HUES6 (cell line): ENCODE measurements around the gene ZDHHC14.
"Not testable (repeated sequence)": the region's sequence is repeated elsewhere in the genome, so short reads cannot be mapped to it uniquely, and the experiment has no call there.

Source experiments
- H3K27ac ChIP-seq: 2 replicates; pipeline ENCODE4 v1.7.0; 2013; ENCODE audit warnings: low read depth, mild to moderate bottlenecking, low read length, inconsistent platforms
- H3K27me3 ChIP-seq: 2 replicates; pipeline ENCODE4 v1.6.1; 2013; ENCODE audit warnings: low read length; ENCODE audit not compliant: control insufficient read depth, insufficient read depth
- H3K36me3 ChIP-seq: 2 replicates; pipeline ENCODE4 v1.6.1; 2013; ENCODE audit warnings: low read length; ENCODE audit not compliant: control insufficient read depth, insufficient read depth
- H3K4me1 ChIP-seq: 2 replicates; pipeline ENCODE4 v1.6.1; 2013; ENCODE audit warnings: low read length; ENCODE audit not compliant: control insufficient read depth, insufficient read depth
- H3K4me3 ChIP-seq: 2 replicates; pipeline ENCODE4 v1.5.1; 2013; ENCODE audit warnings: low read depth, low read length
- H3K9ac ChIP-seq: one replicate; pipeline ENCODE4 v1.6.1; 2013; ENCODE audit warnings: mild to moderate bottlenecking, low read length
- H3K9me3 ChIP-seq: 2 replicates; pipeline ENCODE4 v1.6.1; 2013; ENCODE audit warnings: low read depth, low read length; ENCODE audit not compliant: control insufficient read depth, insufficient read depth

ZDHHC14 gene

DNA sequence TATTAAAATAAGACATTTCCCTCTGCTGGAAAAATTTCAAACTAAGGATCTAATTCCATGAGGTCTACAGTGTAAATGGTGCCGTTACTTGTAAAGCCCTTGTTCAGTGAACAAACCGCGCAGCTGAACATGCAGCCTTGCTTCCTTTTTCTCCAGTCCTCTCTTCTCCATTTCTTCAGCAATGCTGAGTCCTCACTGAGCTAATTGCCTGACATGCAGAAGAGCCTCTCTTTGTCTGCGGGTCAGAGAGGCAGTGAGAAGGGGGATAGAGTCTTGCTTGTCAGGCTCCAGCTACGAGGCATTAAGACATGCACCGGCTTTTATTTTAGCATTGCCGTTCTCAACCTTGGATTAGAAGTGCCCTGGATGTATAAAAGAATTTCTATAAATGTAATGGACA is 25.7 kb downstream of the ZDHHC14 start:
- Histone ChIP-seq H3K4me1 (peaks cover 23% of the 10 kb centered on the region), H3K36me3 (no peaks in the 10 kb centered on the region), H3K27me3 (no peaks in the 10 kb centered on the region), H3K27ac (no peak overlapping the region), H3K9ac (no peak overlapping the region), H3K9me3 (no peaks in the 10 kb centered on the region; the same call in 1 of the 2 replicates), H3K4me3 (no peak overlapping the region)

DNA sequence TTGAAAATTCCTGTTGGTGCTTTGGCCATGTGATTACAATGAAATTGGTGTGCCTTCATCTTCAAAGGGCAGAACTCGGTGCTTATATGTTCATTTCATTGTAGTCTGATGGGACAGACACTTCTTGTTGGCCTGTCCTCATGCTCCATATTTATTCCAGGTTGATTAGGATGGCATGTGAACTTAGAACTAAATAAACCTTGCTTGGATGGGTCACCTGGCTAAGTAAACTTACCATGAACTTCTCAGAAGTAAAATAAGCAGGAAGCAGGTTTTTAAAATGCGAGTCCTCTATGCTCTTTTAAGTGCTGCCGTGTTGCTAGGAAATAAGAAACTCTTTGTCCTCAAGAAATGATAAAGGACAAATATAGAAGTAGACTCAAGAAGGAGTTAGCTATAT is 26.7 kb downstream of the ZDHHC14 start:
- no peaks in the 10 kb centered on the region for H3K27me3 ChIP-seq
- no peak overlapping the region for H3K9ac ChIP-seq
- no peaks in the 10 kb centered on the region; the same call in 1 of the 2 replicates for H3K9me3 ChIP-seq
- H3K4me1 ChIP-seq, result peaks cover 23% of the 10 kb centered on the region
- no peak overlapping the region for H3K4me3 ChIP-seq
- H3K27ac ChIP-seq, result no peak overlapping the region
- no peaks in the 10 kb centered on the region for H3K36me3 ChIP-seq

DNA sequence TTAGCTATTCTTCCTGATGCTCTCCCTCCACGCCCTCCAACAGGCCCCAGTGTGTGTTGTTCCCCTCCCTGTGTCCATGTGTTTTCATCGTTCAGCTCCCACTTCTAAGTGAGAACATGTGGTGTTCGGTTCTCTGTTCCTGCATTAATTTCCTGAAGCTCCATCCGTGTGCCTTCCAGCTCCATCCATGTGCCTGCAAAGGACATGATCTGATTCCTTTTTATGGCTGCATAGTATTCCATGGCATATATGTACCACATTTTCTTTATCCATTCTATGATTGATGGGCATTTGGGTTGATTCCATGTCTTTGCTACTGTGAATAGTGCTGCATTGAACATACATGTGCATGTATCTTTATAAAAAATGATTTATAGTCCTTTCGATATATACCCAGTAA is 27.4 kb downstream of the ZDHHC14 start:
- H3K27me3 ChIP-seq, H3K27ac ChIP-seq, H3K9me3 ChIP-seq, H3K4me3 ChIP-seq, H3K36me3 ChIP-seq, H3K9ac ChIP-seq: not testable (repeated sequence)
- peaks cover 17% of the 10 kb centered on the region for H3K4me1 ChIP-seq

GRCh38 chr6:157410045-157410444 is 29.1 kb downstream of the ZDHHC14 start:
- H3K4me3 ChIP-seq, result no peak overlapping the region
- H3K27me3 ChIP-seq, result no peaks in the 10 kb centered on the region
- H3K9ac ChIP-seq, result no peak overlapping the region
- peaks cover 13% of the 10 kb centered on the region for H3K4me1 ChIP-seq
- H3K36me3 ChIP-seq, result no peaks in the 10 kb centered on the region
- H3K27ac ChIP-seq, result no peak overlapping the region
- H3K9me3 ChIP-seq, result no peaks in the 10 kb centered on the region; the same call in 1 of the 2 replicates

DNA sequence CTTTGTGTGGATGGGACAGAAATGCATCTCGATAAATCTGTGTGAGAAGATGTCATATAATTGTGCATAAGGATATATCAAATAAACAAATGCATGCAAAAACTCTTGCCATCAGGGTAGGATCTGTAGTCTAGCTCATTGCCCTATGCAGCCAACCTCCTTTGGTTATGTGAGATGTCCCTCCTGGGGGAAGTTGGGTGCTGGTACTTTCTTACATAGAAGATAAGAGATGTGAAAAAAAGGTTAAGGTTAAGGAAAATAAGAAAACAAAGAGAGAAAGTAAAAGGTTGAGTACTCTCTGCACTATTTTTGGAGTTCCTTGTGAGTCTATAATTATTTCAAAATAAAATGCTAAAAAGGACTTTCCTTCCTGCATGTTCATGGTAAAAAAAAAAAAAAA is 30.4 kb downstream of the ZDHHC14 start:
- Histone ChIP-seq H3K4me3 (no peak overlapping the region), H3K9ac (no peak overlapping the region), H3K27me3 (no peaks in the 10 kb centered on the region)

GRCh38 chr6:157412791-157413190 is 31.8 kb downstream of the ZDHHC14 start:
- Histone ChIP-seq H3K9me3 (no peaks in the 10 kb centered on the region; the same call in 1 of the 2 replicates), H3K27ac (no peak overlapping the region), H3K27me3 (no peaks in the 10 kb centered on the region), H3K36me3 (no peaks in the 10 kb centered on the region), H3K4me3 (no peak overlapping the region), H3K4me1 (no peaks in the 10 kb centered on the region), H3K9ac (no peak overlapping the region)

More for the DNA sequence above, 30.4 kb downstream of the ZDHHC14 start:
- no peak overlapping the region for H3K27ac ChIP-seq
- peaks cover 7% of the 10 kb centered on the region for H3K4me1 ChIP-seq
- H3K9me3 ChIP-seq, result no peaks in the 10 kb centered on the region; the same call in 1 of the 2 replicates
- no peaks in the 10 kb centered on the region for H3K36me3 ChIP-seq

- H3K4me3 ChIP-seq, result no peak overlapping the region
These were observed 39.5 kb downstream of the ZDHHC14 start for GRCh38 chr6:157420497-157420896.

DNA sequence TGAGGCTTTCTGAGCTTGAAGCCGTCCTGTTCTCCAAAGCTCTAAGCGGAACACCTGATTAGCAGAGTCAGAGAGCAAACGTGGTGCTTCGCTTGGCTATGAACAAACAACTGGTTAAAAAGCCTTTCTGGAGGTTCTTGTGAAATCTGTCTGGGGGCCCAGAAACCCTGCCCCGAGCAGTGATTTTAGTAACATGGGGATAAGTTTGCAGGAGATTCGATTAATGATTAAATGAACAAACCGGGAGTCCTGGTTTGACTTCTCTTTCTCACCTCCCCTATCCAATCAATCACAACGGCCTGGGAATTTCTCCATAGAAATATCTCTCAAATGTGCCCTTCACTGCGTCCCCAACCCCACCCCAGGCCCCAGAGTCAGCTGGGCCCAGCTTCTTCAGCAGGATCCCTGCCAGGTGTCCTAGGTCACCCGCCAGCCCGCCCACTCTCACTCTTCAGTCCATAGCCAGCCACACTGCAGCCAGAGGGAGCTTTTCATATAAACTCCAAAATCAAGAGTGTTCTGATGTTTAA is 43.6 kb downstream of the ZDHHC14 start:
- Histone ChIP-seq H3K4me1 (peaks cover 14% of the 10 kb centered on the region), H3K36me3 (no peaks in the 10 kb centered on the region), H3K27ac (no peak overlapping the region), H3K9me3 (peaks cover 3% of the 10 kb centered on the region; the same call in 1 of the 2 replicates), H3K27me3 (no peaks in the 10 kb centered on the region), H3K9ac (no peak overlapping the region), H3K4me3 (no peak overlapping the region)

More at GRCh38 chr6:157420497-157420896, 39.5 kb downstream of the ZDHHC14 start:
- H3K9me3 ChIP-seq, result peaks cover 6% of the 10 kb centered on the region; the same call in 1 of the 2 replicates
- no peak overlapping the region for H3K9ac ChIP-seq
- no peak overlapping the region for H3K27ac ChIP-seq
- no peaks in the 10 kb centered on the region for H3K36me3 ChIP-seq
- peaks cover 6% of the 10 kb centered on the region for H3K4me1 ChIP-seq
- no peaks in the 10 kb centered on the region for H3K27me3 ChIP-seq

- no peaks in the 10 kb centered on the region for H3K36me3 ChIP-seq
- H3K27ac ChIP-seq, result no peak overlapping the region
- H3K9ac ChIP-seq, result no peak overlapping the region
- no peaks in the 10 kb centered on the region for H3K9me3 ChIP-seq
- H3K4me3 ChIP-seq, result no peak overlapping the region
- peaks cover 14% of the 10 kb centered on the region for H3K4me1 ChIP-seq
- H3K27me3 ChIP-seq, result no peaks in the 10 kb centered on the region
These were observed 47.0 kb downstream of the ZDHHC14 start for GRCh38 chr6:157427969-157428368.

- H3K36me3 ChIP-seq, result no peaks in the 10 kb centered on the region
- no peaks in the 10 kb centered on the region for H3K9me3 ChIP-seq
- H3K9ac ChIP-seq, result no peak overlapping the region
- peak overlapping the region; percentile 19; the same call in 1 of the 2 replicates for H3K4me3 ChIP-seq
- no peaks in the 10 kb centered on the region for H3K27me3 ChIP-seq
- no peak overlapping the region for H3K27ac ChIP-seq
- H3K4me1 ChIP-seq, result peaks cover 13% of the 10 kb centered on the region
These were observed 47.6 kb downstream of the ZDHHC14 start for GRCh38 chr6:157428427-157429202.

- H3K4me3 ChIP-seq, result no peak overlapping the region
- H3K27ac ChIP-seq, result no peak overlapping the region
- H3K27me3 ChIP-seq, result no peaks in the 10 kb centered on the region
- H3K4me1 ChIP-seq, result peaks cover 8% of the 10 kb centered on the region
- H3K9me3 ChIP-seq, result no peaks in the 10 kb centered on the region
- H3K36me3 ChIP-seq, result no peaks in the 10 kb centered on the region
- H3K9ac ChIP-seq, result no peak overlapping the region
These were observed 48.3 kb downstream of the ZDHHC14 start for GRCh38 chr6:157429248-157429647.
